KMS-11 (cell line): ENCODE data around the gene DPF3.

Experiments
- H2AFZ ChIP-seq: fragments of 200-600 bp; sonication (generic); 2 replicates; pipeline ENCODE4 v1.6.1; 2016; ENCODE audit warnings: antibody characterized with exemption, mixed run types, low read depth
- H3K27ac ChIP-seq: fragments of 200-600 bp; sonication (generic); 2 replicates; pipeline ENCODE4 v1.6.1; 2016; ENCODE audit warnings: mild to moderate bottlenecking, mixed run types
- H3K27me3 ChIP-seq: fragments of 200-600 bp; sonication (generic); 2 replicates; pipeline ENCODE4 v1.6.1; 2017; ENCODE audit warnings: mild to moderate bottlenecking, low read depth, mixed run types, moderate library complexity; ENCODE audit not compliant: insufficient read depth
- H3K36me3 ChIP-seq: fragments of 200-600 bp; sonication (generic); 2 replicates; pipeline ENCODE4 v1.6.1; 2017; ENCODE audit warnings: mild to moderate bottlenecking, mixed run types; ENCODE audit not compliant: insufficient read depth
- H3K4me1 ChIP-seq: fragments of 200-600 bp; sonication (generic); 2 replicates; pipeline ENCODE4 v1.6.1; 2016; ENCODE audit warnings: mild to moderate bottlenecking, low read depth, mixed run types; ENCODE audit not compliant: poor library complexity, severe bottlenecking
- H3K4me2 ChIP-seq: fragments of 200-600 bp; sonication (generic); 2 replicates; pipeline ENCODE4 v1.7.0; 2016; ENCODE audit warnings: mild to moderate bottlenecking, mixed run types
- H3K4me3 ChIP-seq: fragments of 200-600 bp; sonication (generic); IDR thresholded peaks from 2 replicates; pipeline ENCODE4 v1.6.1; 2017; ENCODE audit warnings: low read depth, low read length, mixed read lengths; ENCODE audit not compliant: insufficient read depth
- H3K79me2 ChIP-seq: fragments of 200-600 bp; sonication (generic); 2 replicates; pipeline ENCODE4 v1.6.1; 2016; ENCODE audit warnings: low read depth, mixed run types; ENCODE audit not compliant: insufficient read depth
- H3K9ac ChIP-seq: fragments of 200-600 bp; sonication (generic); 2 replicates; pipeline ENCODE4 v1.6.1; 2016; ENCODE audit warnings: mild to moderate bottlenecking, mixed run types
- H4K20me1 ChIP-seq: fragments of 200-600 bp; sonication (generic); 2 replicates; pipeline ENCODE4 v1.6.1; 2016; ENCODE audit warnings: mild to moderate bottlenecking, mixed run types; ENCODE audit not compliant: insufficient read depth
- CTCF ChIP-seq: fragments of 200-600 bp; sonication (generic); conservative IDR thresholded peaks from 2 replicates; pipeline ENCODE4 v1.6.1; 2017; ENCODE audit warnings: low read depth, mild to moderate bottlenecking, antibody characterized with exemption, low read length, moderate library complexity, mixed read lengths

DPF3 gene

GRCh38 chr14:72688990-72689671, 204.8 kb downstream of the DPF3 start:
- Histone ChIP-seq H3K79me2 (no peaks in the 10 kb centered on the region), H4K20me1 (no peaks in the 10 kb centered on the region), H2AFZ (no peak overlapping the region), H3K36me3 (no peaks in the 10 kb centered on the region), H3K4me1 (peaks cover 13% of the 10 kb centered on the region), H3K27me3 (no peaks in the 10 kb centered on the region), H3K4me3 (no peak overlapping the region), H3K27ac (no peak overlapping the region), H3K4me2 (no peak overlapping the region), H3K9ac (no peak overlapping the region)
- TF ChIP-seq CTCF: no peak

- Histone ChIP-seq H4K20me1 (no peaks in the 10 kb centered on the region), H3K27ac (no peak overlapping the region), H3K4me1 (peaks cover 13% of the 10 kb centered on the region), H2AFZ (no peak overlapping the region), H3K4me3 (no peak overlapping the region), H3K27me3 (no peaks in the 10 kb centered on the region), H3K79me2 (no peaks in the 10 kb centered on the region), H3K36me3 (no peaks in the 10 kb centered on the region), H3K4me2 (no peak overlapping the region), H3K9ac (no peak overlapping the region)
- TF ChIP-seq CTCF: no peak
Measured at GRCh38 chr14:72686832-72687231, 207.1 kb downstream of the DPF3 start.

- Histone ChIP-seq H3K27me3 (no peaks in the 10 kb centered on the region), H3K4me2 (no peak overlapping the region), H3K36me3 (no peaks in the 10 kb centered on the region), H3K9ac (no peak overlapping the region), H3K4me3 (no peak overlapping the region), H2AFZ (no peak overlapping the region), H3K4me1 (peaks cover 13% of the 10 kb centered on the region), H4K20me1 (no peaks in the 10 kb centered on the region), H3K27ac (no peak overlapping the region), H3K79me2 (no peaks in the 10 kb centered on the region)
- no peak for TF ChIP-seq CTCF
Measured at GRCh38 chr14:72686101-72686500, 207.8 kb downstream of the DPF3 start.

GRCh38 chr14:72685456-72685855, 208.4 kb downstream of the DPF3 start:
- no peak for TF ChIP-seq CTCF
- H3K27ac ChIP-seq: no peak overlapping the region
- no peak overlapping the region for H3K9ac ChIP-seq
- no peak overlapping the region for H3K4me3 ChIP-seq
- peaks cover 13% of the 10 kb centered on the region for H3K4me1 ChIP-seq
- no peaks in the 10 kb centered on the region for H4K20me1 ChIP-seq
- H3K27me3 ChIP-seq: no peaks in the 10 kb centered on the region
- H3K4me2 ChIP-seq: no peak overlapping the region
- no peak overlapping the region for H2AFZ ChIP-seq
- H3K36me3 ChIP-seq: no peaks in the 10 kb centered on the region
- H3K79me2 ChIP-seq: no peaks in the 10 kb centered on the region
